ENCODE measurements around the gene JUP.

- TF ChIP-seq USF2 (IDR thresholded peaks at IDR 0.05; ENCODE audit: low read depth, low read length) = no peak
- no peak for TF ChIP-seq CTCF (conservative IDR thresholded peaks at IDR 0.05; ENCODE audit: low read depth, low read length)
- TF ChIP-seq BHLHE40 (IDR thresholded peaks at IDR 0.05; ENCODE audit: low read depth, low read length) = no peak
- TF ChIP-seq MAFK (IDR thresholded peaks at IDR 0.05; ENCODE audit: low read depth, low read length) = no peak
- TF ChIP-seq RCOR1 (IDR thresholded peaks at IDR 0.05; ENCODE audit: insufficient replicate concordance, low read length) = no peak
- TF ChIP-seq RFX5 (IDR thresholded peaks at IDR 0.05; ENCODE audit: low read depth, low read length) = no peak
- TF ChIP-seq POLR2A (IDR thresholded peaks at IDR 0.05; ENCODE audit: low read depth, low read length) = no peak
- no peak for TF ChIP-seq MAZ (IDR thresholded peaks at IDR 0.05; ENCODE audit: borderline replicate concordance, low read depth, low read length)
- no peak for TF ChIP-seq CEBPB (IDR thresholded peaks at IDR 0.05; ENCODE audit: low read depth, low read length)
- no peak for TF ChIP-seq FOS (IDR thresholded peaks at IDR 0.05; ENCODE audit: low read depth, low read length)
- no peak for TF ChIP-seq SMC3 (IDR thresholded peaks at IDR 0.05; ENCODE audit: low read depth, low read length)
- no peak for TF ChIP-seq ELK1 (IDR thresholded peaks at IDR 0.05; ENCODE audit: borderline replicate concordance, low read depth, low read length)
- TF ChIP-seq MXI1 (IDR thresholded peaks at IDR 0.05; ENCODE audit: borderline replicate concordance, low read depth, low read length) = no peak
These were observed 4.4 kb downstream of the JUP start for GRCh38 chr17:41782142-41782541.
